Stimulated activated CD4-positive, alpha-beta T cell treated with anti-CD3 and anti-CD28 coated beads, Interleukin-15, amount 100 ng/mL, for 24 hours (primary cell): ENCODE measurements around the gene EDEM1.
"Not testable (repeated sequence)": the region's sequence is repeated elsewhere in the genome, so short reads cannot be mapped to it uniquely, and the experiment has no call there.

Source experiments
- DNase-seq: peaks from one replicate; pipeline ENCODE4 v3.0.0-alpha.2; 2020

EDEM1 gene

DNA sequence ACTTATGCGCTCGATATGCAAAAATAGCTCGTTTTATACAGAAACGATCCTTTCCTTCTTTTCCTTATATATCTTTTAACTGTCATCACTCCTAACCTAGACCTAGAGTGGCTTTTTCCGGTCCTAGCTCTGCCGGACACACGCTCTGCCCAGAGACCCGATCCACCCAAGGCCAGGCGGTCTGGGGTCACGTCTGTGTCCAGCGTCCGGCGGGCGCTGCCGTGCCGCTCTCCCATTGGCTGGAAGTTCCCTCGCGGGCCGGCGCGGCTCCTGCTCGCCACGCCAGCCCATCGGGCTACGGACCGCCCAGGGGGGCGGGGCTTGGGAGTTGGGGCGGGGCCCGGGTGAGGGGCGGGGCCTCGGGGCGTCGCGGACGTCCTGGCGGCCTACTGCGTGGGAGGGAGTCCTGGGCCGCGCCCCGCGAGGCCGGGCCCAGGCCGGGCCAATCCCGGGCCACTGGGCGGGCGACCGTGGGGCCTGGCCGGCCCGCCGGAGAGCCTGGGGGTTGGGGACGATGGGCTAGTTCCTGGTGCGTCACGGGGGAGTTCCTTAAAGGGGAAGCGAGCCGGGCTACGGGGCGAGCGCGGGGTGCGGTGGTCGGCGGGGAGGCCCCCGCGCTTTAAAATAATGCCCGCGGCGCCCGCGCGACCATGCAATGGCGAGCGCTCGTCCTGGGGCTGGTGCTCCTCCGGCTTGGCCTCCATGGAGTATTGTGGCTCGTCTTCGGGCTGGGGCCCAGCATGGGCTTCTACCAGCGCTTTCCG lies at the start of gene EDEM1:
TSS of gene EDEM1 (plus strand) at position 552 of the 764 bp plus-strand sequence. CDS start at position 651, 99 bp downstream.
- DNase-seq, result peak; percentile 95

DNA sequence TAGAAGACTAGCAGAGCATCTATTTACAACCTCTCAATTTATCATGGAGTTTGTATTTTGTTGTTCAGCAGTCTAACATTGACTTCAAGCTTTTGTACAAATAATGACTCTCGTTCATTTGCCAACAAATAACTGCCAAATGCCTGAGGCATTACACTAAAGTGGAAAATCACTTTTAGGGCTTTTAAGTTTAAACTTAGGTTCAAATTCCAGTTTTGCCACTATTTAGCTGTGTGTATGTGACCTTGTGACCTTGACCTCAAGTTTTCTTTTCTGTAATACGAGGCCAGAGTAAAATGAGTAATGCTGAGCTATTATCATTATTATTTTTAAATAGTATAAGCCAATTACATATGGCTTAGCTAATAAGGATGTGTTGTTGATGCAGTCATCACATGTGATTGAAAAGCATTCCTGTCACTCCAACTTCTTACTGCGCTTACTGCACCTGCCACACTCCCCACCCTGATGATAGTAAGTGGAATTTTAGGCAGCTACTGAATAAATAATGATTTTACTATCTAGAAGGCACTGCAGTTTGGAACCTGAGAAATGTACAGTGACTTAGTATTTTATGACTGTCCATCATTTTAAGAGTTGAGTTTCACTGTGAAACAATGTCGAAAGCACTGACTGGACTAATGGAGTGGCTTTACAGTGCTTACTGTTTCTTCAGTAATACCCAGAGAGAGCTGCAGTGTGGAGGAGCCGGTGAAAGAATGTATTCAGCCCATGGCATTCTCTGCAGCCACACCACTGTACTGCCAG lies 49.1 kb upstream of the EDEM1 start:
- no peak for DNase-seq

DNA sequence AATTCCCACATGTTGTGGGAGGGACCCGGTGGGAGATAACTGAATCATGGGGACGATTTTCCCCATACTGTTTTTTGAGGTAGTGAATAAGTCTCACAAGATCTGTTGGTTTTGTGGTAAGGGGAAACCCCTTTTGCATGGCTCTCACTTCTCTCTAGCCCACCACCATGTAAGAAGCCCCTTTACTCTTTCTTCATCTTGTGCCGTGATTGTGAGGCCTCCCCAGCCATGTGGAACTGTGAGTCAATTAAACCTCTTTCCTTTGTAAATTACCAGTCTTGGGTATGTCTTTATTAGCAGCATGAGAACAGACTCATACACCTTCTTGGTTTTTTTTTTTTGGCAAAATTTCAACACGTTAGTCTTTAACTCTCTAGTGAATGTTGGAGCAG lies 47.3 kb upstream of the EDEM1 start:
- no peak for DNase-seq

DNA sequence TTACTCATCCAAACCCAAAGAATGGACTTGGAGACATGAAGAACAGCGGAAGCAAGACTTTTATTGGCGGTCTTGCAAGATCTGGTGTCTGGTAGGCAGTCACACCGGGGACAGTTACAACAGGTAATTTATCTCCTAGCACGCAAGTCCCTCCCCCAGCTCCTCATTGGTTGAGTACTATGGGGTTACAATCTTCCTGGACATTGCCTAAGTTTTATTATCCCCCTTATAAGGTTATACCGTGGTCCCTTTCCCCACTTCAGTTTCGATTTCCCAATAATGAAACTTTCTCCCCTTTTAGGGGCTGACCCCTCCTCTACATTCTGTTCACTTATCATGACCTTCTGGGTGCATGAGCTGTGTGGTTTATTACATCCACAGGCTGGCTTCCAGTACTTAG lies 46.7 kb upstream of the EDEM1 start:
- DNase-seq, result no peak

DNA sequence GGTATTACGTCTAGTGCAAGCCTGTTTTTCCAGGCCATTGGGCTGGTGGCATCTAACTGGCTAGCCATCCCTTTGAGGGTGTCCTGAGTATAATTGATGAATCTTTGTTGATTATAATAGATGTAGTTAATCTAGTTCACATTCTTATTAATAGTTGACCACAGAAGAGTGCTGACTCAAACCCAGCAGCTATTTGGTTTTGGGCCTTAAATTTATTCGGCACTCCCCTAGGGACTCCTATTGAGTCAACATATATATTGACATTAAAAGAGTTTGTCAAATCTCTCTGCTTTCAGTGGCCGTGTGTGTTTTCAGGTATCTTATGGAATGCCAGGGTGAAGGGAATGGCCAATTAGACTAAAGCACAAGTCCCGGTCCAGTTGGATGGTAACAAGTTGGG lies 45.7 kb upstream of the EDEM1 start:
- DNase-seq, result no peak

DNA sequence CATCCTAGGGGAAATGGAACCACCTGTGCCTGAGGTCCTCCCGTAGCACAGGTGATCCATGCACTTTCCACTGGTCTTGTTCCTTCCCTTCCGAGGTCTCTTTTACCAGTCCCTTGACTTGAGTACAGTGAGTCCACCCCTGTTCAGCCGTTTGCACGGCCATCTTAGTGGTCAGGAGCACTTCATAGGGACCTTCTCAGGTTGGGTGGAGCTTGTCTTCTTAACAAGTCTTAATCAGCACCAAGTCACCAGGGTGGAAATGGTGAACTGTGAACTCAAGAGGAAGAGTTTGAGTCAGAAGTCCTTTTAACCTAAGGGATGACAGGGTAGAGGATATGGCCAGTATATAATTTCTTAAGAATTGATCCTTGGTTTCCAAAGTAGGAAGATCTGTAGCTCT lies 44.0 kb upstream of the EDEM1 start:
- no peak for DNase-seq

DNA sequence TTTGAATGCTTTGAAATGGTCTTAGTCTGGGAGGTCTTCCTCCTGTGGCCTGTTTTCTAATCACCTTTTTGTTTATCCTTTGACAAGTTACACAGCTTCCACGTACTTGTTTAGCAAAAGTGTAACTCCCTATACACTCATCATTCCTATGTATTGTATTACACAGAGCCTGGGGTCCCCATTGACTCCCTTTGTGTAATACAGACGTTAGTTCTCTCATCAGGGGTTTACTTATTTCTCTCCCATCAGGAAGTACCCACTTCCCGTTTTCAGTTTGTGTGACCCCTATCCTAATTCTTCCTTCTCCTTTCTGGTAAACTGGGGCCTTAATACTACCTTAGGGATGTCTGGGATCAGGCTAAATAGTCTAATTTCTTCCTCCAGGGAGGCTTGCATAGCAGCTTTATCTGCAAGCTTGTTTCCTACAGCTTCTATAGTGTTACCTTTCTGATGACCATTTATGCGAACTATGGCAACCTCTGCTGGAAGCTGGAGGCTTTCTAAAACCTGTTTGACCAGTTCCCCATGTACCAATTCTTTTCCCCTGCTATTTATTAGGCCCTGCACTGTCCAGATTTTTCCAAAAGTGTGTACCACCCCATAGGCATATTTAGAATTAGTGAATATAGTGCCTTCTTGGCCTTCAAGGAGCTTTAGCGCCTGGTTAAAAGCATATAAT lies 43.1 kb upstream of the EDEM1 start:
- no peak for DNase-seq

DNA sequence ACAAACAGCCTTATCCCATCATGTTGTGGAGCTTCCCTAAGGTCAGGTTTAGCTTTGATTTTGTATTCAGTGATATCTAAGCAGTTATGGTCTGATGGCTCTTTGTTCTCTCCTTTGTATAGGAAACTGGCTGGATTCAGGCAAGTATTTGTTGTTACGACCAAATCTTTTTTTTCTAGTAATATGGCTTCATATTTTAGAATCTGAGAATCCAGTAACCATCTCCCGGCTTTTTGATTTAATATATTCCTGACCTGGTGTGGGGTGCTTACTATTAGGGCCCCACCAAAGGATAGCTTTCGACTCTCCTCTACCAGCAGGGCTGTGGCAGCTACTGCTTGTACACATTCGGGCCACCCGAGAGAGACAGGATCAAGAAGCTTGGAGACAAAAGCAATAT lies 42.4 kb upstream of the EDEM1 start:
- no peak for DNase-seq

DNA sequence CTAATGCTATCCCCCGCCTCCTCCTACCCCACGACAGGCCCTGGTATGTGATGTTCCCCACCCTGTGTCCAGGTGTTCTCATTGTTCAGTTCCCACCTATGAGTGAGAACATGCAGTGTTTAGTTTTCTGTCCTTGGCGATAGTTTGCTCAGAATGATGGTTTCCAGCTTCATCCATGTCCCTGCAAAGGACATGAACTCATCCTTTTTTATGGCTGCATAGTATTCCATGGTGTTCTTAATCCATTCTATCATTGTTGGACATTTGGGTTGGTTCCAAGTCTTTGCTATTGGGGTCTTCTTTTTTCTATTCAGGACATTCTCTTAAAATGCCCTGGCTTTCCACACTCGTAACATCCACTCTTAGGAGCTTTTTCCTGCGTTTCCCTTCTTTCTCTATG lies 40.4 kb upstream of the EDEM1 start:
- DNase-seq, result not testable (repeated sequence)

DNA sequence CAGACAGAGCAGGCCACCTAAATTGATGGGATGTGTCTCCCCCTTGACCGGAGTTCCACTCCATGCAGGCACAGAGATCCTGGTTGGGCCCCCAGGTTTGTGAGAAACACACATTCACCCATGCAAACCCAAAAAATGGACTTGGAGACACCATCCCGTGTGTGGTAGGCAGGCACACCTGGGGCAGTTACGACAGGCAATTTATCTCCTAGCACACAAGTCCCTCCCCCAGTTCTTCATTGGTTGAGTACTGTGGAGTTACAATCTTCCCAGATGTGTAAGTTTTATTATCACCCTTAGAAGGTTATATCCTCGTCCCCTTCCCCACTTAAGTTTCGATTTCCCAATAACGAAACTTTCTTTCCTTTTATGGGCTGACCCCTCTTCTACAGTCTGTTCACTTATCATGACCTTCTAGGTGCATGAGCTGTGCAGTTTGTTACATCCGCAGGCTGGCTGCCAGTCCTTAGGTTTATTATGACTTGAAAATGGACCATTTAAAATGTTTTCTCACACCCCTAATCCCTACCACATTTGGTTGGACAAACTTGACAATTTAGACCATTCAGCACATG lies 38.1 kb upstream of the EDEM1 start:
- DNase-seq, result no peak

DNA sequence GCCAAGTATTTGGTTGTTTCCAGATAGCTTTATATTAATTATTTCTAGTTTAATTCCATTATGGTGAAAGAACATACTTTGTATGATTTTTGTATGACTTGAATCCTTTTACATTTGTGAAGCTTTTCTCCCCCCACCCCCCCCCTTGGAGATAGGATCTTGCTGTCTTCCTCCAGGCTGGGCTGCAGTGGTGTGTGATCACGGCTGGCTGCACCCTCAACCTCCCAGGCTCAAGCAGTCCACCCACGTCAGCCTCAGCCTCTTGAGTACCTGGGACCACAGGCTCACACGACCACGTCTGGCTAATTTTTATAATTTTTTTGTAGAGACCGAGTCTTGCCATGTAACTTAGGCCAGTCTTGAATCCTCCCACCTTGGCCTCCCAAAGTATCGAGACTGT lies 35.9 kb upstream of the EDEM1 start:
- no peak for DNase-seq

DNA sequence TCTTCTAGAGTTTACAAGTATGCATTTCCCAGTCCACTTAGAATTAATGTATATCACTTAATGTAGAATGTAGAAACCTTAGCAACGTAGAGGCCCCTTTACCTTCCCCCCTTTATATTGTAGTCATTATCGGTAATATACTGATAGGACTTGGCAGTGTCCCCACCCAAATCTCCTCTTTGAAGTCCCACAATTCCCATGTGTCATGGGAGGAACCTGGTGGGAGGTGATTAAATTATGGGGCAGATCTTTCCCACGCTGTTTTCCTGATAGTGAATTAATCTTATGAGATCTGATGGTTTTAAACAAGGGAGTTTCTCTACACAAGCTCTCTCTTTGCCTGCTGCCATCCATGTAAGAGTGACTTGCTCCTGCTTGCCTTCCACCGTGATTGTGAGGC lies 34.4 kb upstream of the EDEM1 start:
- DNase-seq, result no peak

DNA sequence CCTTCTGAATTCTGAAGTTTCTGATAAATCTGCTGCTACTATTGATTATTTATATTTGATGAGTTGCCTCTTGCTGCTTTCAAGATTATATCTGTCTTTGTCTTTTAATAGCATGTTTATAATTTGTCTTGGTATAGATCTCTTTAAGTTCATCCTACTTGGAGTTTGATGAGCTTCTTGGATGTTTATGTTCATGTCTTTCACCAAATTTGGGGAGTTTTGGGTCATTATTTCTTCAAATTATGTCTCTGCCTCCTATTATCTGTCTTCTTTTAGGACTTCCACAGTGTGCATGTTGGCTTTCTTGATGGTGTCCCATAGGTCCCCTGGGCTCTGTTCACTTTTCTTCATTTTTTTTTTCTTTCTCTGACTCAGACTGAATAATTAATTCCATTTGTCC lies 32.3 kb upstream of the EDEM1 start:
- no peak for DNase-seq

DNA sequence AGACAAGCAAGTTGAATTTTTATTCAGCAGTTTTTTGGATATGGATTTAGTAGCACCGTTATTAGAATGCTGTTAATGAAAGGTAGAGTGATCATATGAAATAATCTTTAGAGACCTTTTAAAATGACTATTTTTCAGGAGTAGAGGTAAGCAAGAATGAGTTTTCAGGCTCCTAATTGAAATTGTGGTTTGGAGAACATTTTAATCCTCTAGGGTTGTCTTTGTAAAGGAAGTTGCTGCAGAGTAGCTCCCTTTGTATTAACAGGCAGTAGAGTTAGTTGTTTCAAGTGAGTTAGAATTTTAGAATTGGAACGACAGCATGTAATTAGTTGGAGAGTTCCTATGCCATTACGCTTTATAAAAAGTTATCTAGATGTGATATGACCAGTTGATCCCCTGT lies 27.2 kb upstream of the EDEM1 start:
- no peak for DNase-seq

DNA sequence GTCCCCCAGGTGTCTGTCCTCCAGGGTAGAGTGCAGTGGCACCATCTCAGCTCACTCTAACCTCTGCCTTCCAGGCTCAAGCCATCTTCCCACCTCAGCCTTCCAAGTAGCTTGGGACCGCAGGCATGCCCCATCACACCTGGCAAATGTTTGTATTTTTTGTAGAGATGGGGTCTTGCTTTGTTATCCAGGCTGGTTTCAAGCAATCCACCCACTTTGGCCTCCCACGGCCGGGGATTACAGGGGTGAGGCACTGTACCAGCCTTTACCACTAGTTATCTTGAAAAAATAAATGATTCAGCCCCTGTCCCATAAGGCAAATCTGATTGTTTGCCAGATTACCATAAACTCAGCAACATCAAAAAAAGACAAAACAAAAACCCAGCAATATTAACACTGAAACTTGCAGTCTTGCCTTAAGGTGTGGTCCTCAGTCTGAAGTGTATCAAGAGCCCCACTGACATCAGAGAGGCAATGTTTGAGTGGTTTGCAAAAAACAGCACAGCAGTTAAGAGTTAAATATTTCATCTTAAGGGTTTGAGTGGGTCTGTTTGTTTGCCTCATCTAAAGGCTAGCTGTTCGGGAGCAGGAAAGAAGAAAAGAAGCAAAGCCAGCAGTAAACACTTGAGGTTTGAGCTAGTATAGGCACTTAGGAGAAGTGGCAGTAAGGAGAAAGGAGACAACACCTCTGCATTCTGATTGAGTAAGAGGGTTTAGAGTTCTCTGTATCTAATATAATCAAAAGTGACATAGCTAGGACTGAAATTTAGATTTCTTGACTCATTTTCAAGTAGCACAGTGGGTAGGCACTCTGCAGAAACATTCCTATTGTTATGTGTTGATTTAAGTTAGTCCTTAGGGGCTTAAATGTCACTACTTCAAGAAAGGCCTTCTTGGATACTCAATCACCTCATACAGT lies 26.3 kb upstream of the EDEM1 start:
- peak; percentile 21 for DNase-seq

DNA sequence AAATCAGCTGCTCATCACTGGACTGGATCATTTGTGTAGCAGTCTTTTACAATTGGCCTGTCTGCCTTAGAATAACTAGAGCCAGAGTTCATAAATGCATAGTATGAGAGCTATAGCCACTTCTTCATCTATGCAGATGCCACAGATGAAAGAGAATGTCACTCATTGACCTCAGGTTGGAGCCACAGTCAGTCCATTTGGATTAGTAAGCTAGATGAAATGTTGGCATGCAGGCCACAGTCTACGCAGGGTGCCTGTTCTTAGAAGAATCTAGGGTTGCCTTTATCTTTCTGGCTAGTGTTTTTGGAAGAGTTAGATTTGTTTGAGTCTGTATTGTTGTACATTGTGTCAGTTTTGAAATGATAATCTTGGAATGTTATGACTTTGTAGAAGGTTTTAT lies 25.4 kb upstream of the EDEM1 start:
- DNase-seq, result no peak

DNA sequence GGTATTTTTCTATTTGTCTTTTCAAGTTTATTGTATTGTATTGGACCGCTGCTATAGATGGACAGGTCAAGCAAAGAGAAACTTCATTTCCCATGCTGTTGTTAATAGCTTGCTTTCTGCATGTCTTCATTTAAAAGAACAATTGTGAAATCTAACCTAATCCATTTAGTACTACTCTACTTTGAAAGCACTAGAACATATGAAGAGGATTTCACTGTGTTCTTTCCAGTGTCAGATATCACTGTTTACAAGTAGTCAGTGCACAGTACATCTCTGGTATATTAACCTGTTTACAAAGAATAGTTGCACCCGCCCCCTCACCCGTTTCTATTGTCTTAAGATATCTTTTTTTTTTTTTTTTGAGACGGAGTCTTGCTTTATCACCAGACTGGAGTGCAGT lies 21.8 kb upstream of the EDEM1 start:
- no peak for DNase-seq

DNA sequence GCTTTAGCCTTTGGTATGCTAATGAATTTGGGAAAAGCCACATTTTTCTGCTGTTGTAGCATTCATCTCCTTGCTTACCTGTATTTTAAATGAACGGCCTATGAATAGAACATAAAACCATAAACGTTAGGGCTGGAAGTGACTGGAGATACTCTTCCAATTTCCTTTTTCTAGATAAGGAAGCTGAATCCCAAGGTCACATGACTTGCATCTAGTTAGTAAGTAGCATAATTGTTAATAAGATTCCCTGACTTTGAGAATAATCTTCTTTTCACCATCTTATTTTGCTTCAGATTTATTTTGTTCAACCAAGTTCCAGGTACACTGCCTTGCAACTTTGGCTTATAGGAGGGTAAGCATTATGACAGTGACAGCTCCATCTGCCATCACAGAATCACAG lies 20.7 kb upstream of the EDEM1 start:
- no peak for DNase-seq

DNA sequence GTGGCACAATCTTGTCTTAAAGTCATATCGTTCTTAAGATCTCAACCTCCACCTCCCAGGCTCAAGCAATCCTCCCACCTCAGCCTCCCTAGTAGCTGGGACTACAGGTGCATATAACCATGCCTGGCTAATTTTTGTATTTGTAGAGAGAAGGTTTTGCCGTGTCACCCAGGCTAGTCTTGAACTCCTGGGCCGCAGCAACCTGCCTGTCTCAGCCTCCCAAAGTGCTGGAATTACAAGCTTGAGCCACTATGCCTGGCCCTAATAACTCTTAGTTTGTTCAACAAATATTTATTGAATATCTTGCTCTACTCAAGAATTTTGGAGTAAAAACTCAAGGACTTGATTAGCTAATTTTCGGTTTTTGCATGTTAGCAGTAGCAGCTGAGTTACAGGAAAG lies 19.4 kb upstream of the EDEM1 start:
- DNase-seq, result no peak

DNA sequence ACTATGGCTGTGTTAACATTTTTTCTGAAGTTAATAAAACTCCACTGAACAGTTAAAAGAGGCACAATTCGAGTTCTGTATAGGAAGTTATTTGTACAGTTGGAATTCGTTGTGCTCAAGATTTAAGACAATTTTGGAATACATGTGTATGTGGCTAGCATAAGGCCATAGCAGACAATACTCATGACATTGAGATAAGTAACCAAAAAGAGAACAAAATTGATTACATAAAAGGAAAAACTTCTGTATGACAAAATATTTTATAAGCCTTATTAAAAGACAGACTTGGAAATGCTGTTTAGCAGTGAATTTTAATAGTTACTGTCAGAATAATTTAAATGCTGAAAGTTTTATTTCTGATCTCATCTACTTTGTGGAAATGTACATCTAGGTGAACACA lies 17.7 kb upstream of the EDEM1 start:
- DNase-seq, result no peak

DNA sequence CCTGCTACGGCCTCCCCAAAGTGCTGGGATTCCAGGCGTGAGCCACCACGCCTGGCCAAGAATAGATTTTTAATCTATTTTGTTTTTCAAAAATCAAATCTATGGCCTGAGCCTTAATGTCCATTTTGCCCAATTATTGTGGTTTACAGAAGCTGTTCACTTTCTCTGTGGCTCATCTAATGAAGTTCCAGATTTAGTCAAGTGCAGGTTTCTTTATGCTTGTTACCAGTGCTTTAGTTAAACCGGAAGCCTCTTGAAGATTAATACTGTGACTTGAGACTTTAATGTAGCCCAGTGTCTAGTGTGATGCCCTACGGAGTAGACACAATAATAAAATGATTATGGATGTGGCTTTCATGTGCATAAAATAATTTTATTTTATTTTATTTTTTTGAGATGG lies 16.5 kb upstream of the EDEM1 start:
- no peak for DNase-seq

DNA sequence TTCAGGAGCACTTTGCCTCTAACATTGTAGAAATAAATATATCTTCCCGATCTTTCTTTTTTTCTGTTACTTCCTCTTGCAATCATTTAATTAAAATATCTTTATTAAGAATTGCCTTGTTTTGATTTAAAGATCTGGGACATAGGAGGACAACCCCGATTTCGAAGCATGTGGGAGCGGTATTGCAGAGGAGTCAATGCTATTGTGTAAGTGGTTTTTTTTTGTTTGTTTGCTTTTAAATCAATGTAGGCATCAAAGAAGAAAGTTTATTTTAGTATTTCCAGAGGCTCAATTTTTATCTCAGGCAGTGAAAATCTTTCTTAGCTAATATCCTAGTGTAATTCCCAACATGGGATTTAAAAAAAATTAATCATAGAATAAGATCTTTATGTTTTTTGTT lies 15.5 kb upstream of the EDEM1 start:
- no peak for DNase-seq

DNA sequence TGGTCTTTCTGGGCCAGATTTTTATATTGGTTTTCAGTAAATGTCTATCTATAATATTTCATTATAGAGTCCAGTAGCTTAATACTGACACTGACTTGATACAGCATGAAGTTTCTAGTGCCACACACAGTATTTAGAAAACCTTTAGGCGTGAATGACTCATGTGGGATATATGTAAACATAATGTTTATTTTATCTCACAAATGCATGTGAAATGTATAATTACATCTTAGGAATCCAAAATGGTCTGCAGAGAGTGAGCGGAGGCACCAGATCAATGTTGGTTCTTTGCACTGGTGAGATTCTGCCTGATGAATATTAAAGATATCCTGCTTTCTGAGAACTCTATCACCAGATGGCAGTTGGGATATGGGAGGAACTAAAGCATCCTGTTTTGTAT lies 8.5 kb upstream of the EDEM1 start:
- not testable (repeated sequence) for DNase-seq
